GM21619 (cell line): ENCODE data around the gene C10orf71.

Experiments
- ATAC-seq: cut with Tn5 transposase; IDR thresholded peaks from one replicate; pipeline ENCODE4 v1.9.1; 2021; ENCODE audit not compliant: unreplicated experiment

C10orf71 gene

DNA sequence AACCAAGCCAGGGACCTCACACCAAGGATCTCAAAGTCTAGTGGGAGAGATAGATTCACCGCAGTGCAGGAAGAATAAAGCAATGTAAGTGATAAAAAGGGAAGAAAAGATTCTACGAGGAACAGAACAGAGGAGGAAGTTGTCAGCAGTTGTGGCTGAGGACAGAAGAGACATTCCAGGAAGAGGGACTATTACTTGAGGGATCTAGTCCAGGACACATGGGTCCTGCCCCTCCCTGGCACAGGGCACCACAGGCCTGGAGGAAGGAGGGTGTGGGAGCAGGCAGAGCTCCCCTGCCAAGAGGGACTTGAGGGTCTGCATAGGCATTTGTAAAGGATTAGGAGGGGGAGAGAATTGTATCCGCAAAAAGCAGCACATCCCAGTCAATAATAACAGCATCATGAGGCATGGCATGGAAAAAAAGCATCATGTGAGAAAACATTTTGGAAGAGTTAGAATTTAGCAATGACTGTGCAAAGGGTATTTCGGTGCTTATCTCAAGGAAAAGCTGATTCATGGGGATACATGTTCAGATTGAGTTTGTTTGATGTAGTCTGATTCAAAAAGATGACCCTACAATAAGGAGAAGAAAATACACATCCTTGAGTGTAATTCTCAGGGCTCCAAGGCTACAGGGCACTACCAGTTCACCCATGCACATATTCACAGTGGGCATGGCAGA lies 12.7 kb downstream of the C10orf71 start:
- no peak for ATAC-seq

DNA sequence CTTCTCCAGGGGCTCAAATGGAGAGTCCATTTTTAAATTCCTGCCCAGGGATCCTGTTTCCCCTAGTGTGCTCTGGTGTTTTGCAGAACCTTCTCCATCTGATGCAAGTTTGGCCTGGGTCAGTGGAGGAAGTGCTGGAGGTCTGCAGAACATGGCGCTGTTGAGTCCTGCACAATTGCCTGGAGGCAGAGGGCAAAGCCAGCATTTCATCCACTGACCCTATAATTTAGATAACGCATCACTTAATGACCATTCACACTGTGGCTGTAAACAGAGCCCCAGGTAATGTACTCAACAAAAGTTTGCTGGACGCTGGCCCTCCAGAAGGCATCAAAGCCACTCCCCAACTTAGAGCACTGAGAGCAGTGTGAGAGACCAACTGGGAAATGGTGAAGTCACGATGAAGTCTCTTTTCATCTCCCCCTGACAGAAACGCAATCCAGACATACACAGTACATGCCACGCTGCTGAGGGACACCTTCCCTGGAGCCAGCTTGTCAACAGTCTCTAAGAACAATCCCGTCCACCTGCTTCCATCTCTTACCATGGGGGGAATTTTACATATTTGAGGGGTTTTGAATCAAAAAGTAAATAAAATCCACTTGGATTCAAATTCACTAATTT lies 13.4 kb downstream of the C10orf71 start:
- ATAC-seq: no peak

GRCh38 chr10:49313501-49314070 lies 14.6 kb downstream of the C10orf71 start:
- no peak for ATAC-seq

- ATAC-seq: no peak
These were observed 15.8 kb downstream of the C10orf71 start for GRCh38 chr10:49314806-49315205.

GRCh38 chr10:49318028-49318427 lies 19.1 kb downstream of the C10orf71 start:
- no peak for ATAC-seq

DNA sequence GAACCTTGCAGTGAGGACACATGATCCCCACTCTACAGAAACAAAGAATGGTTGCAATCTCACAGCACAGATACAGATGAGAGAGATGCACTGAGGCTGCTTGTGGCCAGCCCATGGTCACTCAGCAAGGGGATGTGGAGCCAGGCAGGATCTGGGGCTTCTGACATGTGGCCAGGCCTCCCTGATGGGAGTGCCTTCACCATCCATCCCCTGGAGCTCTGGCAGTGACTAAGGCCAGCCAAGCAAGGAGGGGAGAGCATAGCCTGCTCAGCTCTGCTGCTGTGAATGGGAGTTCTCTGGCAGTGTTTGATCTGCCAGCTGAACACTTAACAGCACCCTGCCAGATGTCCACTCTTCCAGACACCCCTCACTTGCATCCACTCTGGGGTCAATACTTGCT lies 19.8 kb downstream of the C10orf71 start:
- no peak for ATAC-seq

- ATAC-seq: no peak
These were observed 20.2 kb downstream of the C10orf71 start for GRCh38 chr10:49319206-49319605.

- no peak for ATAC-seq
These were observed 21.2 kb downstream of the C10orf71 start for GRCh38 chr10:49320191-49320590.

DNA sequence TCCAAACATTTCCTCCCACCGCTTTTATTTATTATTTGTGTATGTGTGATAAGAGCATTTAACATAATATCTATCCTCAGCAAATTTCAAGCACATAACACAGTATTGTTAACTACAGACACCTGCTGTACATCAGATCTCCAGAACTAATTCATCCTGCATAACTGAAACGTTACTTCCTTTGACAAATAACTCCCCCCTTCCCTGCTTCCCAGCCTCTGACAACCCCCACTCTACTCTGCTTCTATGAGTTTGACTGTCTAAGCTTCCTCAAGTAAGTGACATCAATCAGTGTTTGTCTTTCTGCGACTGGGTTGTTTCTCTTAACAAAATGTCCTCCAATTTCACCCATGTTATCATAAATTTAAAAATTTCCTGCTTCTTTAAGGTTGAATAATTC lies 22.1 kb downstream of the C10orf71 start:
- no peak for ATAC-seq

GRCh38 chr10:49322371-49323170 lies 23.6 kb downstream of the C10orf71 start:
- ATAC-seq: no peak

- ATAC-seq: no peak
These were observed 24.4 kb downstream of the C10orf71 start for GRCh38 chr10:49323171-49323895.

DNA sequence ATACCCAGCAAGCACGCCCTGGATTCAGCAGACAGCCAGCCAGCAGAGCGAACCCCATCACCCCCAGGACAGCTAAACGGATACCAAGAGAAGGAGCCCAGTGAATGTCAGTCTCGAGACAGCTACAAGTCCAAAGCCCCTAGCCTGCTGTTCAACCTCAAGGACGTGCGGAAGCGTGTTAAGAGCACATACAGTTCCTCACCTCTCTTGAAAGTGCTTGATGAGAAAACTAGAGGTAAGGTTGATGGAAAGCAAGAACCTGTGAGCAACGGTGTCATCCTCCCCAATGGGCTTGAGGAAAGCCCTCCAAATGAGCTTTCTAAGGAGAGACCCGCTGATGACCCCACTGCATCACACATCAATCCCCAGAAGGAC lies 24.9 kb downstream of the C10orf71 start:
- no peak for ATAC-seq

DNA sequence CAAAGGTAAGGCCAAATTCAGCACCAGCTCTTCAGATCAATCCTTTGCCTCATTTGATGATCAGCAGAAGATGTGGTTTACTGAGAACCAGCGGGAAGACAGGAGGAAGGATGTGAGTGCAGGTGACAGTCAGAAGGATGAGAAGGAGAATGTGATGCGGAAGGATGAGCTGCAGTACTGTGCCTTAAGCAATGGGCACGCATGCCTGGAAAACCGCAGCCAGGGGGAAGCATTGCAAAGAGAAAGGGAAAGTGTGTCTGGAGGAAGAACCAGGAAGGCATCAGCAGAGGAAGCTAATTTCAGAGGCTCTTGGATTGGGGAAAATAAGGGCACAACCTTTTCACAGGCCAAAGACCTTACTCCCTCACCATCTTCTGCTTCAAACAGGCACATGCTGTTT lies 25.7 kb downstream of the C10orf71 start:
- no peak for ATAC-seq

GRCh38 chr10:49325131-49325915 lies 26.4 kb downstream of the C10orf71 start:
- ATAC-seq: no peak

DNA sequence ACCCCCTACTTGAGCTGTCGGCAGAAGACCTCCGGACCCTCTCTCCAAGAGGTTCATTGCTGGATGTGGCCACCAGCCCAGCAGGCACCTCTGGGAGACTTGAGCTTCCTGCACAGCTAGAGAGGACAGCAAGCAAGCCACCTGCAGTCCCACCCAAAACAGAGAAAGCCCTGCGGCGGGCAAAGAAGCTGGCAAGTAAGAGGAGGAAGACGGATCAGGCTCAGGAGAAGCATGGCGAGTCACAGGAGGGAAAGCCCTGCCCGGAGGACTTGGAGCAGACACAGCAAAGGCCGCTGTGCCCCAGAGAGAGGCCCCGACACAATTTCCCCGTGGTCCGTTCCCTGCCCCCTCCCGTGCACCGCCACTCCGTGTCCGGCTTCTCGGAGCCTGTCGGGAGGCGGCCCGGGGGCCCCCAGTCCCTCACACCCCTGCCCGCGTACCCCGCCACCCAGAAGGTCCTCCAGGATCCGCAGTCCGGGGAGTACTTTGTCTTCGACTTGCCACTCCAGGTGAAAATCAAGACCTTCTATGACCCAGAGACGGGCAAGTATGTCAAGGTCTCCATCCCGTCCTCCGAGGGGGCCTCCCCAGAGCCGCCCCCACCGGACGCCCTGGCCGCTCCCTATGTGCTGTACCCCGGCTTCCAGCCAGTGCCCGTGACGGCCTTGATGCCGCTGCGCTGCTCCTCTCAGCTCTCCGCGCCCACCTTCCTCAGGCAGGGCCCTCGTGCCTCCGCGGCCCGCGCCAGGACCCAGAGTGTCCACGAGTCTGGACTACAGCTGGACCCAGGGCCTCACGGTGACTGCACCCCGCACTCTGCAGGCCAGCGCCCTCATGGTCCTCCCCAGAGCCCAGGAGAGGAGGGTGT lies 27.2 kb downstream of the C10orf71 start:
- ATAC-seq: no peak

- no peak for ATAC-seq
These were observed 28.3 kb downstream of the C10orf71 start for GRCh38 chr10:49327036-49327813.

DNA sequence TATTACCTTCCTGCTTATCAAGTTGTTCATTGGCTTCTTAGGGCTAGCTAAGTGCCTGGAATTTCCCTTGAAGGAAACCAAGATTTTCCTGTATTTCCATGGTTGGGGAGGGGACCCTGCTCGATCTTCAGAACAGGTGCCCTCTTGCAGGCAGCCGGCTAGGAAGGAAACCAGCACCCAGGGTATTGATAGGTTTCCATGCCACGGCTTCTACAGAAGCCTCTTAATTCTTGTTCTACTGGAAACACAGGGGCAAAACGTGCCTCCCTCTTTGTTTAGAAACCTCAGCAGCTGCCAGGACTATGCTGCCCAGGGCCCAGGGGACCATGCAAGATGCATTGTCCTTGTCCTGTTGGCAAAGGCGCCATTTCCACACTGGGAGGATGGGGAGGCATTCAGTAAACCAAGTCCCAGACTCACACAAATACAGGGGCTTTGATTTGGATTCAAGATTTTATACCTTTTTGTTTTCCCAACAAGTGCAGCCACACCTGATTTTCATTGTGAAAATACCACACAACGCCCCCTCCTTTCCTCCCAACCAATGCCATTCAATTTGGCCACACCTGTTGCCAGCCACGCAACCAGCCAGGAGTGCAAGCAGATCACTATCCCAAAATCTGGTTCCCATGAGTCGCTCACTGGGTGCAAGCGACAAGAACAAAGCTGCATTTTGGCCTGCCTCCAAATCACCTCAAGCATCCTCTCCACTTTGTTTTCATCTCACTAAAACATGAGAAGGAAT lies 29.6 kb downstream of the C10orf71 start:
- ATAC-seq: no peak

DNA sequence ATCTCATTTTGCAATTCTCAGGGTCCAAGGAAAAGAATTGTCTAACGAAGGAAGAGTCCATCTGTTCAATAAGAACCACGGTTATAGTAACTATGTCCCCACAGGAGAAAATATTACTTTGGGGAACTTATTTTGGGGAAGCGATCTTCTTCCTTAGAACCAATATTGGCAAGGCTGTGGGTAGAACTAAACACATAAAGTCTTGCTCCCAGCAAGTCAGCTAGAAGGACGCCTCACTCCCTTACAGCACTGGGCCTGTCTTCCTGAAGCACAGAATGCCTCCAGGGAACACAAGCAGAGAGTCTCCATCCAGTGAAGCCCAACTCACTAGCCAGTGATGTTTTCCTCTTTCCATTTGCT lies 30.2 kb downstream of the C10orf71 start:
- ATAC-seq: no peak
